ENCODE measurements around the gene MYMX.
A peak's percentile ranks its signal among the peaks of the same experiment; 100 is the strongest.
"Not testable (repeated sequence)": the region's sequence is repeated elsewhere in the genome, so short reads cannot be mapped to it uniquely, and the experiment has no call there.

The MYMX gene

GRCh38 chr6:44186635-44187025, 30.1 kb upstream of the MYMX start:
- DNase-seq (ENCODE audit: low spot score) = no peak

- no peak for DNase-seq (ENCODE audit: low spot score)
These were observed 27.9 kb upstream of the MYMX start for GRCh38 chr6:44188819-44189218.

GRCh38 chr6:44189257-44189656, 27.5 kb upstream of the MYMX start:
- no peak for DNase-seq (ENCODE audit: low spot score)

- no peak for DNase-seq (ENCODE audit: low spot score)
These were observed 26.0 kb upstream of the MYMX start for GRCh38 chr6:44190715-44191114.

- DNase-seq (ENCODE audit: low spot score) = no peak
These were observed 24.2 kb upstream of the MYMX start for GRCh38 chr6:44192428-44193041.

- no peak for DNase-seq (ENCODE audit: low spot score)
These were observed 23.3 kb upstream of the MYMX start for GRCh38 chr6:44193307-44193910.

- DNase-seq (ENCODE audit: low spot score) = no peak
These were observed 22.4 kb upstream of the MYMX start for GRCh38 chr6:44194326-44194725.

GRCh38 chr6:44196351-44196750, 20.4 kb upstream of the MYMX start:
- not testable (repeated sequence) for DNase-seq (ENCODE audit: low spot score)

- no peak for DNase-seq (ENCODE audit: low spot score)
These were observed 18.0 kb upstream of the MYMX start for GRCh38 chr6:44198684-44199083.

GRCh38 chr6:44199883-44200282, 16.8 kb upstream of the MYMX start:
- no peak for DNase-seq (ENCODE audit: low spot score)

- DNase-seq (ENCODE audit: low spot score) = no peak
These were observed 15.5 kb upstream of the MYMX start for GRCh38 chr6:44201200-44201599.

GRCh38 chr6:44201638-44202303, 15.0 kb upstream of the MYMX start:
- DNase-seq (ENCODE audit: low spot score) = no peak

GRCh38 chr6:44202332-44202971, 14.3 kb upstream of the MYMX start:
- DNase-seq (ENCODE audit: low spot score) = no peak

- DNase-seq (ENCODE audit: low spot score) = no peak
These were observed 13.6 kb upstream of the MYMX start for GRCh38 chr6:44202972-44203750.

- no peak for DNase-seq (ENCODE audit: low spot score)
These were observed 12.8 kb upstream of the MYMX start for GRCh38 chr6:44203955-44204354.

GRCh38 chr6:44207966-44208365, 8.8 kb upstream of the MYMX start:
- DNase-seq (ENCODE audit: low spot score) = no peak

GRCh38 chr6:44211284-44211683, 5.4 kb upstream of the MYMX start:
- no peak for DNase-seq (ENCODE audit: low spot score)

- DNase-seq (ENCODE audit: low spot score) = no peak
These were observed 2.4 kb upstream of the MYMX start for GRCh38 chr6:44214307-44214706.

- peak; percentile 54 for DNase-seq (ENCODE audit: low spot score)
These were observed 812 bp downstream of the MYMX start for GRCh38 chr6:44217332-44218143.

GRCh38 chr6:44219053-44219814, 2.5 kb downstream of the MYMX start:
- DNase-seq (ENCODE audit: low spot score) = peak; percentile 79

Data from SK-N-DZ (cell line).